GM19043 (cell line): Measurements from ENCODE around the gene TAAR9.

Source experiments
- ATAC-seq: cut with Tn5 transposase; IDR thresholded peaks from one replicate; pipeline ENCODE4 v1.9.1; 2021; ENCODE audit warnings: low read depth; ENCODE audit not compliant: unreplicated experiment

TAAR9 gene

GRCh38 chr6:132537977-132538376 lies at the start of gene TAAR9:
TAAR9 (plus strand) TSS chr6:132538277; CDS start chr6:132538290, 13 bp downstream.
- no peak for ATAC-seq

- ATAC-seq, result no peak
Measured at GRCh38 chr6:132489376-132489775, 48.7 kb upstream of the TAAR9 start.

- ATAC-seq, result peak; percentile 32
Measured at GRCh38 chr6:132490024-132490423, 48.1 kb upstream of the TAAR9 start.

GRCh38 chr6:132490478-132491204 lies 47.4 kb upstream of the TAAR9 start:
- peak; percentile 57 for ATAC-seq

- ATAC-seq, result no peak
Measured at GRCh38 chr6:132491303-132491702, 46.8 kb upstream of the TAAR9 start.

- no peak for ATAC-seq
Measured at GRCh38 chr6:132491881-132492280, 46.2 kb upstream of the TAAR9 start.

GRCh38 chr6:132494954-132495353 lies 43.1 kb upstream of the TAAR9 start:
- peak; percentile 24 for ATAC-seq

- peak; percentile 49 for ATAC-seq
Measured at GRCh38 chr6:132495604-132496079, 42.4 kb upstream of the TAAR9 start.

- ATAC-seq, result no peak
Measured at GRCh38 chr6:132496519-132497180, 41.4 kb upstream of the TAAR9 start.

GRCh38 chr6:132498638-132499037 lies 39.4 kb upstream of the TAAR9 start:
- ATAC-seq, result peak; percentile 36

- no peak for ATAC-seq
Measured at GRCh38 chr6:132499757-132500156, 38.3 kb upstream of the TAAR9 start.

GRCh38 chr6:132504757-132505156 lies 33.3 kb upstream of the TAAR9 start:
- ATAC-seq, result no peak

- ATAC-seq, result peak; percentile 47
Measured at GRCh38 chr6:132505158-132505557, 32.9 kb upstream of the TAAR9 start.

GRCh38 chr6:132506461-132506860 lies 31.6 kb upstream of the TAAR9 start:
- no peak for ATAC-seq

- ATAC-seq, result no peak
Measured at GRCh38 chr6:132506869-132507808, 30.9 kb upstream of the TAAR9 start.

GRCh38 chr6:132511210-132511830 lies 26.8 kb upstream of the TAAR9 start:
- ATAC-seq, result peak; percentile 15

- ATAC-seq, result peak; percentile 21
Measured at GRCh38 chr6:132511831-132512220, 26.3 kb upstream of the TAAR9 start.

GRCh38 chr6:132512342-132512637 lies 25.8 kb upstream of the TAAR9 start:
- no peak for ATAC-seq

GRCh38 chr6:132512638-132513632 lies 25.1 kb upstream of the TAAR9 start, which contains the start of gene STX7:
STX7 (minus strand) TSS chr6:132513116; CDS start chr6:132503530, 9,586 bp downstream.
- ATAC-seq, result peak; percentile 84
